OCI-M1 (cell line): Measurements from ENCODE around the gene OBI1.

Experiments used
- DNase-seq: peaks from one replicate; lab custom pipeline; 2025; lab: John Stamatoyannopoulos, UW

Gene OBI1, protein sequence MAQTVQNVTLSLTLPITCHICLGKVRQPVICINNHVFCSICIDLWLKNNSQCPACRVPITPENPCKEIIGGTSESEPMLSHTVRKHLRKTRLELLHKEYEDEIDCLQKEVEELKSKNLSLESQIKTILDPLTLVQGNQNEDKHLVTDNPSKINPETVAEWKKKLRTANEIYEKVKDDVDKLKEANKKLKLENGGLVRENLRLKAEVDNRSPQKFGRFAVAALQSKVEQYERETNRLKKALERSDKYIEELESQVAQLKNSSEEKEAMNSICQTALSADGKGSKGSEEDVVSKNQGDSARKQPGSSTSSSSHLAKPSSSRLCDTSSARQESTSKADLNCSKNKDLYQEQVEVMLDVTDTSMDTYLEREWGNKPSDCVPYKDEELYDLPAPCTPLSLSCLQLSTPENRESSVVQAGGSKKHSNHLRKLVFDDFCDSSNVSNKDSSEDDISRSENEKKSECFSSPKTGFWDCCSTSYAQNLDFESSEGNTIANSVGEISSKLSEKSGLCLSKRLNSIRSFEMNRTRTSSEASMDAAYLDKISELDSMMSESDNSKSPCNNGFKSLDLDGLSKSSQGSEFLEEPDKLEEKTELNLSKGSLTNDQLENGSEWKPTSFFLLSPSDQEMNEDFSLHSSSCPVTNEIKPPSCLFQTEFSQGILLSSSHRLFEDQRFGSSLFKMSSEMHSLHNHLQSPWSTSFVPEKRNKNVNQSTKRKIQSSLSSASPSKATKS

DNA sequence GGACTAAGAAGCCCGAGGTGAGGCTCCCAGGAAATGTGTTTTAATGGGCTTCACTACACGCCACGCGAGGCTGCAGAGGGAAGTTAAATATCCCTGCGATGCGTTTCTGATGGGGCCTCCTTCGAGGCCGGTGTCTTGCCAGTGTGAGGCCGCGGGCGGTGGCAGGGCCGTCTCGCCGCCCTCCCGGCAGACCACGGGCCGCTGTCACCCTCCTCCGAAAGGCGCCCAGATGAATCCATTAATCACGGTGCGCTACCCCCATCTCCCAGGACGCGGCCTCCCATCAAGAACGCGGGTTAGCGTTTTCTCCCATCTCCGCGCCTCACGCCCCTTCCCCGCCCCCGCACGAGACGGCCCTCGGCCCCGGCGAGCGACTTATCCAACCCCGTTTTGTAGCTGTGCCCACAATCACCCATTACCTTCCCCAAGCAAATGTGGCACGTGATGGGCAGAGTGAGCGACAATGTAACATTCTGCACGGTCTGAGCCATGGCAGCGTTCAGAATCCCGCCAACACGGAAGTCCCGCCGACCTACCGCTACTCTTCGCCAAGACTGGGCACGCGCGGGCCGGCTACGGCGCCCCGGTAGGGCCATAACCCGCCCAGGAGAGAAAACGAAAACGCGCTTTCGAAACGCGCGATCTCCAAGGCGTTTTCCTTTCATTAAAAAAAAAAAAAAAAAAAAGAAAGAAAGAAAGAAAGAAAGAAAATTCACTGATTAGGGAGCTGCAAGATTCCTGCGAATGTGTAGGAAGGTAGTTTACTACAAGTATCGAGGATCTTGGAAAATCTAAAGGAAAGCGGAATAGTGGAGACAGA, at the start of gene OBI1:
TSS of gene OBI1 (minus strand) at position 526 of the 820 bp plus-strand sequence. CDS start at position 491, 35 bp downstream.
- DNase-seq: peak; percentile 92

DNA sequence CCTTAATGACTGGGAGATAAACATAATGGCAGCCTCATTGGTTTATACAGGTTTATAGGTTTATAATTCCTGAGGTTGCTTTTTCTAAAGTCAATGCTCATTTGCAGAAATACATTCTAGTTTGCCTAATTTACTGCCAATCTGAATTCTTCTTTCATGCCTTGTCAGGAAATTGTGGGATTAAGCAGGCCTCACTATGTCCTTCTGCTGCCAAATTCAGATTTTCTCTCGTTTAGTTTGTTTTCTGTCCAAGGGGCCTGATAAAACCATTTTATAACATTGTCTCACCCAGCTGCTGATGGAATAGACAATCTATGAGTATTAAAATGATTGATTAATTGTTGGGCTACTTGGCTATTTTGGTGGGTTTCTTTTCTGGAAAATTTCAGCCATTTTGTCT, 42.4 kb upstream of the OBI1 start:
- no peak for DNase-seq

- DNase-seq: no peak
Measured at GRCh38 chr13:78700121-78700910, 41.4 kb upstream of the OBI1 start.

GRCh38 chr13:78689011-78689410, 30.1 kb upstream of the OBI1 start:
- DNase-seq: no peak

DNA sequence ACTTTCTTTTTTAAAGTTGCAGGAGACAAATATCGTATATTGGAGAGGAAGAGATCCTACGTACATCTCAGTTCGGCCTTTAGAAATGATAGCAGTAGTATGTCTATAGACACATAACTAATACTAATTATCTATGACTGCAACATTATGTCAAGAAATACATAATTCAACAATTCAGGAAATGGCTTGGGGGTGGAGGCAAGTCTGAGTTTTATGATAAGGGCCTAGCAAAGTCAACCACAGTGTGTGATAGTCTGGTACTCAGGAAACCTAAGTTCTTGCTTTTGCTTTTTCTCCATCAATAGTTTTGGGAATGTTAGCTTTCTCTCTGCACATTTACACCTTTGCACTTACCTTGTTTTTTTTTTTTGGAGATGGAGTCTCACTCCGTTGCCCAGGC, 27.5 kb upstream of the OBI1 start:
- peak; percentile 48 for DNase-seq

DNA sequence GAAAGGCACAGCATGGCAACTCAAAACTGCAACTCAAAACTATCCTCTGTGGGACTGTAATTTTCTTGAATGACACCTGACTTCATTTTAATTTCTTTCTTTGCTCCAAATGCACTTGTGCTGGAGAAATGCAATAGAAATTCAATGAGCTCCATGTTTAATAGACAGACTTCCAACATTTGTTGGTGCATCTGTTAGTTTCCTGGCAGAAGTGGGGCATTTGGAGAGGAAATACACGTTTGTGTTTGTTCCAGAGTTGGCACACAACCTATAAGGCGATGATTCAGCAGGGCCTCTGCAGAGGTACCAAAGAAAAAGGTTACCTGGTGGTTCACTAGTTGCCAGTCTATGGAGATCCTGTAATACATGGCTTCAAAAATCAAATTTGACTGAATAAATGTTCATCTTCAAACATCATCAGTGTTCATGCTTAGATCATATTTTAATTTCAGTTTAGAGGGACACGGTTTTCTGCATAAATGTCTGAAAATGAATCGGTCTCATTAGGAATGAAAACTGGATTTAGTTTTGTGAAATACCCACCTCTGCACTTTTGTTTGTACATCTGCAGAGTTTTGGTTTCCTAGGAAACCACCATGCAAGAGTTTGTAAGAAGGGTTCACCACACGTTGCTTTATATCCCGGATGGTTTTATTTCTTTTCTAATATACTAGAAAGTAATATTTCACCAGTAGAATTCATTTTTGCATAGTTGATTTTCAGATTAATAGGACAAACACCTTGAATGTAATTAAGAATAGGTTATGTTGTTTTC, 21.8 kb upstream of the OBI1 start:
- no peak for DNase-seq

GRCh38 chr13:78680115-78680561, 21.2 kb upstream of the OBI1 start:
- no peak for DNase-seq

DNA sequence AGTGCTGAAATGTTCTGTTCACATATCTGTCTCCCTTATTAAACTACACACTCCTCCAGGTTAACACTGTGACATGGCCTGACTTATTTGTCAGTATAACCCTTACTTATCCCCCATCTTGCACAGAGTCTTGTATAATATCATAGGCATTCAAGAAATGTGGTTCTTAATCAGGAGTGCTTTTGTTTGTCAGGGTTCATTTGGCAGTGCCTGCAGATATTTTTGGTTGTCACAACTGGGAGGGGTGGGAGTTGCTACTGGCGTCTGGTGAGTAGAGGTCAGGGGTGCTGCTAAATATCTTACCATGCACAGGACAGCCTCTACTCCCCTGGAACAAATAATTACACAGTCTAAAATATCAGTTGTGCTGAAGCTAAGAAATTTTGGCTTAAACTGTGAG, 20.4 kb upstream of the OBI1 start:
- DNase-seq: no peak

DNA sequence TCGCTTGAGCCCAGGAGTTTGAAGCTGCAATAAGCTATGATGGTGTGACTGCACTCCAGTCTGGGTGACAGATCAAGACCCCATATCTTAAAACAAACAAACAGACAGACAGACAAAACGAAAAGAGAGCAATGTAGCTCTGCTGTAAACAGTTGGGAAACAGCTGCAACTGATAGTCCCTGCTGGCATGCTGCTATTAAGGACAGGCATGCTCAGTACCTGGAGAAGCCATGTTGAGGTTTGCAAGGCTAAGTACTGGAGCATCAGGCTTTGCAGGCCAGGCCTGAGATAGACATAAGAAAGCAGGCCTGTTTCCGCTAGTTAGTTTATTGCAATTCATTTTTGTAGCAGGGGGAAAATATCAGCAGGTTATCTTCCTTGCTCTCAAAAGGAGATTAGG, 16.2 kb upstream of the OBI1 start:
- DNase-seq: no peak

DNA sequence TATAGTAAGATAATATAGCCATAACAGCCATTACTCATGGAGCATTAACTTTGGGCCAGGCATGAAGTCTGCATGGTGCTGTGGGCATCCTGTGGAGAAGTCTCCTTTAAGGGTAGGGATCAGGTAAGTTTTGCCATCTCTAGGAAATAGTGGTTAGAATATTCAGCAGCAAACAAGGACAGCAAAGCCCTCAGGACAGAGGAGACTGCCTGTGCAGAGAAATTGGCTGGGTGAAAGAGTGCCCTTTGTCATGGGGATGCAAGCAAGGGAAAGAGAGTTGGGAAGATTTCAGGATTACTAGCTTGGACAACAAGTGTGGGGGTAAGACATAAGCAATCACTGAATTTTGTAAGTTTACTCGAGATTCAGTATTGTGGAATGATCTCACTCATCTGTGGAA, 15.7 kb upstream of the OBI1 start:
- DNase-seq: no peak

DNA sequence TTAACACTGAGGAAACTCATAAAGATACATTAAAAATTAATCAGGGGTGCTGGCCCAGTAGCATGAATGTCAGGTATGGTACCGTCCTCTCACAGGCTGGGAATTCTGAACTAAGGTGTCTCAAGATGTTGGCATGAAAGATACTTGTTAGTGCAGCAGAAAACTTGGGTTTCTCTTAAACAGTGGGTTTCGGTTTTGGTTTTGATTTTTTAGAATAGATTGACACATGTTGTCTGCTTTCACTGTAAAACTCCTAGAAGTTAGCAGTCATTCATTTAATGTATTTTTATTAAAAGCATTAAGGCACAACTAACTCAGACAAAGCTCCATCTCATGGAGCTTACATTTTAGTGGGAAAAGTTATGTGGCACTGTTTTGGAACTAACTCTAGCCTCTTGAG, 3.5 kb upstream of the OBI1 start:
- peak; percentile 51 for DNase-seq

DNA sequence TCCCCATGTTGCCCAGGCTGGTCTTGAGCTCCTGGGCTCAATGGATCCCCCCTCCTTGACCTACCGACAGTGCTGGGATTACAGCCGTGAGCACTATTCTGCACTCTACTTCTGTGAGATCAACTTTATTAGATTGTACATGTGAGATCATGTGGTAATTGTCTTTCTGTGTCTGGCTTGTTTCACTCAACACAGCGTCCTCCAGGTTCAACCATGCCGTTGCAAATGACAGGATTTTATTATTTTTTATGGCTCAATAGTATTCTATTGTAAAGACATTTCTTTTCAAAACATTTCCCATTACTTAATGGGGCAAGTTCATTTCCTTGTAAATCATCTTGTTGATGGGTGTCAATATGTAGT, 1.5 kb upstream of the OBI1 start:
- no peak for DNase-seq

DNA sequence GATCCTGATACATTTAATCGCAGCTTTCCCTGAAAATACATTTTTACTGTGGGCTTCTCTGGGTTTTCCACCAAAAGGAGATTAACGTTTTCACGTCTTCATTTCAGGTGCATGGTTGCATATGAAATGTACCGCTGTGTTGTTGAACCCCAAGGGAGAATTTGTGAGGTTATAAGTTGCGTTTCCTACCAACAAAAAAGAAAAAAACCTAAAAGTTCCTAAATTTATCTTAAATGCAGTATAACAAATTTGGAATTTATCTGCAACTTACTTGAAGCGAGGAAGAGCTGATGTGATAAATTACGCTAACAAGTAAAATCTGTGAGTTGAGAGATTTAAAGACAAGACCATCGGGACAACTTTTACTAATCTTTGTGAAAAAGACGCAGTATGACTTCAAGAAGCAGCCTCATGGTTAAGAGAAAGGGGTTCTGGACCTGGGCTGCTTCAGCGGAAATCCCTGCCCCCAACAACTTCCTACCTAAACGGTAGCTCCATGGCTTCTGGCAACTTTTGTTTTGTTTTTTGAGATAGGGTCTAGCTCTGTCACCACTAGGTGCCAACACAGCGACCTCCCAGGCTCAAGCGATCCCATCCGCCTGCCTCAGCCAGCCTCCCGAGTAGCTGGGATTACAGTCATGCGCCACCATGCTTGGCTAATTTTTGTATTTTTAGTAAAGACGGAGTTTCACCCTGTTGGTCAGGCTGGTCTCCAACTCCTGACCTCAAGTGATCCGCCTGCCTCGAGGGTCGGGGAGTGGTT, 958 bp upstream of the OBI1 start:
- DNase-seq: peak; percentile 28

- peak; percentile 56 for DNase-seq
Measured at GRCh38 chr13:78659450-78659730, 435 bp upstream of the OBI1 start.

DNA sequence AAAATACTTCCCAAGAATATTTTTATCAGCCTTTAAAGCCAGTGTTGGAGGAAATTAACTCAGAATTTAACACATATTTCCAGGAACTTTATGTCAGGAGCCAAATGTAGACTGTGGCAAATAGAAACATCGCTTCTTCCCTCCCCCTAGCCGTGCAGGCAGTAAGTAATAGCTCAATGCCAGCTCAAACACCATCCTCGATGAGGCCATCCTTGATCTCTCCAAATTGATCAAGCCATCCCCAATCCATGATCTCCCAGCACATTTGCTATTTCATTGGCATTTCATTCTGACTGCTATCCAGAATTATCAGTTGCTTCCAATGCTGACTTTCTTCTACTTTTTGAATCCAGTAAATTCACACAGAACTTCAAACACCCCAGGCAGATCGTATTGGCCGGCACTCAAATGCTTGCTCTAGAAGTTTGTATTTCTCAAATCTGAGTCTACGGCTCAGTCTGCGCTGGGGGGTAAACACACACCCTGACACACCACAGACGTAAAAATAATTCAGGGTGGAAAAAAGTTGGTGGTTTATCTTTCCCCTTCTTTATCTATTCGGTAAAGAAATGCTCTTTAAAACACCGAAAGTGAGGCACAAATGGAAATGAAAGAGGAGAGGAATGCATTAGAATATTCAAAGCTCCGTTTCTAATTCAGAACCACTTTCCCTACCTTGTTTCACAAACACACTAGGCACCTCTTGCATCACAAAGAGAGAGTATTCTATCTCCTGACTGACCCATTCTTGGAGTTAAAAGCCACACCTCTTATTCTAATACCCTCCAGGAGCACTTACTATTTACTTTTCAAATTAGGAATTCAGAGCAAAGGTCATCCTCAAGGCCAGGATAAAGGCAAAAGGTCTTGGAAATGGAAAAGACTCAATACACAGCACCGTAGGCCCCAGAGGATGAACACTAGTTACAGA, 991 bp downstream of the OBI1 start:
- DNase-seq: peak; percentile 67

- no peak for DNase-seq
Measured at GRCh38 chr13:78655906-78656305, 3.0 kb downstream of the OBI1 start.

DNA sequence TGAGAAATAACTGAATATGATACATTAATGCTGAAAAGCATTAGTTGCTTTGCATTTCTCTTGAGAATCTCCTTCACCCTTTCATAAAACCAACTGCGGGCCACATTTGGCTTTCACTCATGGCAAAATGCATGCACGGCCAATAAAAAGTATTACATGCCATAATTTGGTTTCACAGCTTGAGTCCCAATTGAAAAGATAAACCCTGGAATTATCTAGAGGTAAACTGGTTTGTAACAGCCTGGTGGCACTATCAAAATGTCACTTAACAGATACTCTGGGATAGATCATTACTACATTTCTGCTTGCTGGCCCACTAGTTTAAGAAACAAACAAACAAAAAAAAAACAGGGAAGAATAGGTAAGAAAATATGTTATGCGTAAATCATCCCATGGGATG, 3.9 kb downstream of the OBI1 start:
- DNase-seq: no peak

- DNase-seq: no peak
Measured at GRCh38 chr13:78652651-78653050, 6.3 kb downstream of the OBI1 start.

DNA sequence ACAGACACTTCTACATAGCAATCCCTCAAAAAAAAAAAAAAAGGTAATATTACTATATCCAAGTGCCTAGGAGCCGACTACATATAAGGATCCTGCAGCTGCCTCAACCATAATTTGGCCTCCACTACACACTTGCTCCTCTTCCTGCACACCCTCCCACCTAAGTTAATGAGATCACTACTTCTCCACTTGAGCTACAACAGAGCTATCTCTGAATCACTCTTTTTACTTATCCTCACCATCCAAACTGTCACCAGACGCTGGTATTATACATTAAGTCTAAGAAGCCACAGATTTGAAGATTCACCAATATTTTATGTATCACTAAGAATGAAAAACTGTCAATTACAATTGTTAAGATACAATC, 8.3 kb downstream of the OBI1 start:
- DNase-seq: no peak
